MM.1S (cell line): Measurements from ENCODE around the gene EVI5L.

Source experiments
- DNase-seq: peaks from one replicate; pipeline ENCODE4 v3.0.0-alpha.2; 2015
- H2AFZ ChIP-seq: fragments of 300-600 bp; sonication (generic); 2 replicates; pipeline ENCODE4 v1.6.0; 2016; ENCODE audit warnings: antibody characterized with exemption, low read length
- H3F3A ChIP-seq: fragments of 300-600 bp; sonication (generic); 2 replicates; pipeline ENCODE4 v1.6.1; 2016; ENCODE audit warnings: mild to moderate bottlenecking, antibody characterized with exemption, low read length, moderate library complexity, mixed read lengths; ENCODE audit not compliant: insufficient read depth
- H3K27ac ChIP-seq: fragments of 300-600 bp; sonication (generic); 2 replicates; pipeline ENCODE4 v1.5.1; 2016; ENCODE audit warnings: mild to moderate bottlenecking, low read length
- H3K27me3 ChIP-seq: fragments of 300-600 bp; sonication (generic); replicated peaks from 2 replicates; pipeline ENCODE4 v1.6.0; 2016; ENCODE audit warnings: low read length; ENCODE audit not compliant: insufficient read depth
- H3K36me3 ChIP-seq: fragments of 300-600 bp; sonication (generic); replicated peaks from 2 replicates; pipeline ENCODE4 v1.6.1; 2016; ENCODE audit warnings: mild to moderate bottlenecking, low read length, mixed read lengths; ENCODE audit not compliant: insufficient read depth
- H3K4me1 ChIP-seq: fragments of 300-600 bp; sonication (generic); 2 replicates; pipeline ENCODE4 v1.6.1; 2016; ENCODE audit warnings: low read length, mixed read lengths
- H3K4me2 ChIP-seq: fragments of 300-600 bp; sonication (generic); 2 replicates; pipeline ENCODE4 v1.6.0; 2016; ENCODE audit warnings: low read depth, low read length
- H3K4me3 ChIP-seq: fragments of 300-600 bp; sonication (generic); 2 replicates; pipeline ENCODE4 v1.5.1; 2016; ENCODE audit warnings: low read length, mixed read lengths
- H3K79me2 ChIP-seq: fragments of 300-600 bp; sonication (generic); 2 replicates; pipeline ENCODE4 v1.6.1; 2016; ENCODE audit warnings: mixed run types, low read length, mixed read lengths
- H3K9ac ChIP-seq: fragments of 300-600 bp; sonication (generic); 2 replicates; pipeline ENCODE4 v1.6.1; 2016; ENCODE audit warnings: low read length, mixed read lengths
- H3K9me2 ChIP-seq: fragments of 300-600 bp; sonication (generic); replicated peaks from 2 replicates; pipeline ENCODE4 v1.6.1; 2016; ENCODE audit warnings: mild to moderate bottlenecking, low read length, mixed read lengths; ENCODE audit not compliant: insufficient read depth
- H3K9me3 ChIP-seq: fragments of 300-600 bp; sonication (generic); replicated peaks from 2 replicates; pipeline ENCODE4 v1.6.1; 2016; ENCODE audit warnings: mild to moderate bottlenecking, low read length, mixed read lengths; ENCODE audit not compliant: insufficient read depth
- H4K20me1 ChIP-seq: fragments of 300-600 bp; sonication (generic); 2 replicates; pipeline ENCODE4 v1.6.1; 2016; ENCODE audit warnings: mild to moderate bottlenecking, low read length, moderate library complexity, mixed read lengths; ENCODE audit not compliant: insufficient read depth
- EZH2 ChIP-seq: fragments of 300-600 bp; sonication (generic); optimal IDR thresholded peaks from 2 replicates; pipeline ENCODE3; 2017; ENCODE audit warnings: low read depth, mild to moderate bottlenecking, antibody characterized with exemption, low read length, mixed read lengths
- EZH2phosphoT487 ChIP-seq: fragments of 300-600 bp; sonication (generic); IDR thresholded peaks from 2 replicates; pipeline ENCODE4 v1.6.1; 2018; ENCODE audit warnings: antibody characterized with exemption, low read length
- TF ChIP-seq, protein P1 (sequence below): fragments of 300-600 bp; sonication (generic); IDR thresholded peaks from 2 replicates; pipeline ENCODE4 v1.5.1; 2016; ENCODE audit warnings: antibody characterized with exemption, low read length, mixed read lengths

EVI5L gene

DNA sequence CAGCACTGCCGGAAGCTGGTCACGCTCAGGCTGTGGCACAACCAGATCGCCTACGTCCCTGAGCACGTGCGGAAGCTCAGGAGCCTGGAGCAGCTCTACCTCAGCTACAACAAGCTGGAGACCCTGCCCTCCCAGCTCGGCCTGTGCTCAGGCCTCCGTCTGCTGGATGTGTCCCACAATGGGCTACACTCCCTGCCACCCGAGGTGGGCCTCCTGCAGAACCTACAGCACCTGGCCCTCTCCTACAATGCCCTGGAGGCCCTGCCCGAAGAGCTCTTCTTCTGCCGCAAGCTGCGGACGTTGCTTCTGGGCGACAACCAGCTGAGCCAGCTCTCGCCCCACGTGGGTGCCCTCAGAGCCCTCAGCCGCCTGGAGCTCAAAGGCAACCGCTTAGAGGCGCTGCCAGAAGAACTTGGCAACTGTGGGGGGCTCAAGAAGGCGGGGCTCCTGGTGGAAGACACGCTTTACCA is 70.4 kb downstream of the EVI5L start:
- Histone ChIP-seq H3K36me3 (no peaks in the 10 kb centered on the region), H3F3A (no peaks in the 10 kb centered on the region), H3K27ac (no peak overlapping the region), H3K4me3 (no peak overlapping the region), H3K27me3 (peaks cover 31% of the 10 kb centered on the region), H3K9ac (no peak overlapping the region), H4K20me1 (peaks cover 11% of the 10 kb centered on the region; the same call in 1 of the 2 replicates), H3K4me1 (peaks cover 14% of the 10 kb centered on the region; the same call in 1 of the 2 replicates), H3K9me3 (no peaks in the 10 kb centered on the region), H2AFZ (no peak overlapping the region), H3K4me2 (no peak overlapping the region), H3K9me2 (no peaks in the 10 kb centered on the region), H3K79me2 (peaks cover 20% of the 10 kb centered on the region)
- TF ChIP-seq EZH2phosphoT487 (no peak), EZH2 (no peak)
- TF ChIP-seq, protein P1, sequence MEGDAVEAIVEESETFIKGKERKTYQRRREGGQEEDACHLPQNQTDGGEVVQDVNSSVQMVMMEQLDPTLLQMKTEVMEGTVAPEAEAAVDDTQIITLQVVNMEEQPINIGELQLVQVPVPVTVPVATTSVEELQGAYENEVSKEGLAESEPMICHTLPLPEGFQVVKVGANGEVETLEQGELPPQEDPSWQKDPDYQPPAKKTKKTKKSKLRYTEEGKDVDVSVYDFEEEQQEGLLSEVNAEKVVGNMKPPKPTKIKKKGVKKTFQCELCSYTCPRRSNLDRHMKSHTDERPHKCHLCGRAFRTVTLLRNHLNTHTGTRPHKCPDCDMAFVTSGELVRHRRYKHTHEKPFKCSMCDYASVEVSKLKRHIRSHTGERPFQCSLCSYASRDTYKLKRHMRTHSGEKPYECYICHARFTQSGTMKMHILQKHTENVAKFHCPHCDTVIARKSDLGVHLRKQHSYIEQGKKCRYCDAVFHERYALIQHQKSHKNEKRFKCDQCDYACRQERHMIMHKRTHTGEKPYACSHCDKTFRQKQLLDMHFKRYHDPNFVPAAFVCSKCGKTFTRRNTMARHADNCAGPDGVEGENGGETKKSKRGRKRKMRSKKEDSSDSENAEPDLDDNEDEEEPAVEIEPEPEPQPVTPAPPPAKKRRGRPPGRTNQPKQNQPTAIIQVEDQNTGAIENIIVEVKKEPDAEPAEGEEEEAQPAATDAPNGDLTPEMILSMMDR = no peak
- DNase-seq = no peak

DNA sequence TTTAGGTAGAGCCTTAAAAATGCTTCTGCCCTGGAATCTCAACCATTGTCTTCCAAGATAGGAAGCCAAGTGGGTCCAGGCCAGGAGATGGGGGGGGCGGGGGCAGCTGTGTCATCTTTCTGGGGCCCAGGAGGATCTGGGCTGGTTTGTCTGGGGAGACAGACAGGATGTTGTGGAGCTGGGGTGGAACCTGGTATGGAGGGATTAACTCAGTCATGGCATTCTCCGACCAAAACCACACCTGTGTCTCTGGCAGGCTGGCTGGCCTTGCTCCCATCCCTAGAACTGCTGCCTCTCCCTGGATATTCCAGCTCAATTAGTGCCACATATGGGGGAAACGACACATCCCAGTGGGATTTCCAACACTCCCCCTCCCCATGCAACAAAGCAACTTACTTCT is 70.9 kb downstream of the EVI5L start:
- Histone ChIP-seq H3K36me3 (no peaks in the 10 kb centered on the region), H3K4me2 (no peak overlapping the region), H2AFZ (no peak overlapping the region), H3K27ac (no peak overlapping the region), H3K27me3 (peaks cover 31% of the 10 kb centered on the region), H3F3A (no peaks in the 10 kb centered on the region), H3K4me3 (no peak overlapping the region), H3K9me3 (no peaks in the 10 kb centered on the region), H3K79me2 (peaks cover 25% of the 10 kb centered on the region), H3K9me2 (no peaks in the 10 kb centered on the region), H3K4me1 (peaks cover 14% of the 10 kb centered on the region; the same call in 1 of the 2 replicates), H3K9ac (no peak overlapping the region), H4K20me1 (peaks cover 15% of the 10 kb centered on the region; the same call in 1 of the 2 replicates)
- no peak for DNase-seq
- TF ChIP-seq EZH2 (no peak), EZH2phosphoT487 (no peak)
- TF ChIP-seq, protein P1 = no peak

DNA sequence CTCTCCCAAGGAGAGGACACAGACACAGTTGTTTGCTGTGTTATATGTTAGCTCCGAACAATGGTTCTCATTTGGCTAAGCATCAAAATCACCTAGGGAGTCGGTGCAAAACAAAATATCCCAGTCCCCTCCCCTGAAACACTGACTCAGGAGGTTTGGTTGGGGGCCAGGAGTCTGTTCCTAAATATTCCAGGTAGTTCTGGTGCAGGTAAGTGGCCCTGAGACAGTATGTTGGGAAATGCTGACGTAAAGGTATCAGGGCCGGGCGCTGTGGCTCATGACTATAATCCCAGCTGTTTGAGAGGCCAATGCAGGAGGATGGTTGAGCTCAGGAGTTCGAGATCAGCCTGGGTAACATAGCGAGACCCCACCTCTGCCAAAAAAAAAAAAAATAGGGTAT is 71.3 kb downstream of the EVI5L start:
- H3K79me2 ChIP-seq = peaks cover 29% of the 10 kb centered on the region
- H3K9ac ChIP-seq = no peak overlapping the region
- H3K9me2 ChIP-seq = no peaks in the 10 kb centered on the region
- no peak for TF ChIP-seq EZH2phosphoT487
- TF ChIP-seq EZH2 = no peak
- TF ChIP-seq, protein P1 = no peak
- H3K36me3 ChIP-seq = no peaks in the 10 kb centered on the region
- no peak overlapping the region for H2AFZ ChIP-seq
- H3F3A ChIP-seq = no peaks in the 10 kb centered on the region
- H3K4me3 ChIP-seq = no peak overlapping the region
- H3K9me3 ChIP-seq = no peaks in the 10 kb centered on the region
- peaks cover 31% of the 10 kb centered on the region for H3K27me3 ChIP-seq
- peaks cover 14% of the 10 kb centered on the region; the same call in 1 of the 2 replicates for H3K4me1 ChIP-seq
- H3K27ac ChIP-seq = no peak overlapping the region
- no peak overlapping the region for H3K4me2 ChIP-seq
- peaks cover 15% of the 10 kb centered on the region; the same call in 1 of the 2 replicates for H4K20me1 ChIP-seq
- no peak for DNase-seq
